Memory B cell (primary cell): Measurements from ENCODE around the gene KCNT1.
"Not testable (repeated sequence)": the region's sequence is repeated elsewhere in the genome, so short reads cannot be mapped to it uniquely, and the experiment has no call there.

ENCODE experiments used
- ATAC-seq: fragments of 150-1000 bp; cut with Tn5 transposase; 2 replicates; pipeline ENCODE4 v1.10.0; 2021; ENCODE audit warnings: low read depth, mild to moderate bottlenecking, moderate library complexity
- DNase-seq, 2 donors: peaks; one replicate each; pipeline ENCODE4 v3.0.0; 2022; ENCODE audit warnings: low spot score in 2 of 2
- H3K27ac Mint-ChIP-seq: one replicate; pipeline ENCODE4 v1.8.0; 2022; ENCODE audit warnings: mild to moderate bottlenecking, moderate library complexity, mixed read lengths
- H3K27me3 Mint-ChIP-seq: one replicate; pipeline ENCODE4 v1.8.0; 2022; ENCODE audit warnings: mixed read lengths
- H3K36me3 Mint-ChIP-seq: one replicate; pipeline ENCODE4 v1.8.0; 2022; ENCODE audit warnings: mild to moderate bottlenecking, mixed read lengths
- H3K4me1 Mint-ChIP-seq: one replicate; pipeline ENCODE4 v1.8.0; 2022; ENCODE audit warnings: mixed read lengths
- H3K4me3 Mint-ChIP-seq: one replicate; pipeline ENCODE4 v1.8.0; 2022; ENCODE audit warnings: mild to moderate bottlenecking, moderate library complexity, mixed read lengths
- H3K9me3 Mint-ChIP-seq: one replicate; pipeline ENCODE4 v1.8.0; 2022; ENCODE audit warnings: mixed read lengths

Gene KCNT1

GRCh38 chr9:135666534-135667462, 35.2 kb upstream of the KCNT1 start:
- no peak for DNase-seq
- H3K27me3 Mint-ChIP-seq = peaks cover 10% of the 10 kb centered on the region
- no peak overlapping the region for H3K4me3 Mint-ChIP-seq
- H3K27ac Mint-ChIP-seq = no peak overlapping the region
- no peak for ATAC-seq
- H3K36me3 Mint-ChIP-seq = no peaks in the 10 kb centered on the region
- H3K9me3 Mint-ChIP-seq = no peaks in the 10 kb centered on the region
- H3K4me1 Mint-ChIP-seq = no peaks in the 10 kb centered on the region

GRCh38 chr9:135667463-135668001, 34.5 kb upstream of the KCNT1 start:
- no peak for ATAC-seq

GRCh38 chr9:135669018-135669417, 33.0 kb upstream of the KCNT1 start:
- not testable (repeated sequence) for H3K36me3 Mint-ChIP-seq, H3K4me3 Mint-ChIP-seq, H3K27ac Mint-ChIP-seq, ATAC-seq, H3K9me3 Mint-ChIP-seq, H3K4me1 Mint-ChIP-seq, DNase-seq
- H3K27me3 Mint-ChIP-seq = peaks cover 11% of the 10 kb centered on the region

More at GRCh38 chr9:135667463-135668001, 34.5 kb upstream of the KCNT1 start:
- H3K4me3 Mint-ChIP-seq = no peak overlapping the region
- H3K4me1 Mint-ChIP-seq = no peaks in the 10 kb centered on the region
- H3K27me3 Mint-ChIP-seq = peaks cover 11% of the 10 kb centered on the region
- H3K36me3 Mint-ChIP-seq = no peaks in the 10 kb centered on the region
- no peaks in the 10 kb centered on the region for H3K9me3 Mint-ChIP-seq
- DNase-seq = no peak
- no peak overlapping the region for H3K27ac Mint-ChIP-seq

- H3K36me3 Mint-ChIP-seq = no peaks in the 10 kb centered on the region
- no peak for ATAC-seq
- H3K4me1 Mint-ChIP-seq = no peaks in the 10 kb centered on the region
- H3K27ac Mint-ChIP-seq = no peak overlapping the region
- no peak overlapping the region for H3K4me3 Mint-ChIP-seq
- no peaks in the 10 kb centered on the region for H3K9me3 Mint-ChIP-seq
- no peak for DNase-seq
- H3K27me3 Mint-ChIP-seq = peaks cover 7% of the 10 kb centered on the region
These were observed 32.2 kb upstream of the KCNT1 start for GRCh38 chr9:135669616-135670285.

GRCh38 chr9:135670721-135671590, 31.0 kb upstream of the KCNT1 start:
- H3K4me3 Mint-ChIP-seq = no peak overlapping the region
- ATAC-seq = no peak
- H3K27ac Mint-ChIP-seq = no peak overlapping the region
- no peaks in the 10 kb centered on the region for H3K36me3 Mint-ChIP-seq
- no peak for DNase-seq
- no peaks in the 10 kb centered on the region for H3K9me3 Mint-ChIP-seq
- H3K4me1 Mint-ChIP-seq = no peaks in the 10 kb centered on the region
- peaks cover 5% of the 10 kb centered on the region for H3K27me3 Mint-ChIP-seq

- Mint-ChIP-seq H3K36me3 (no peaks in the 10 kb centered on the region), H3K4me3 (no peak overlapping the region), H3K4me1 (no peaks in the 10 kb centered on the region), H3K9me3 (no peaks in the 10 kb centered on the region), H3K27me3 (peaks cover 5% of the 10 kb centered on the region), H3K27ac (no peak overlapping the region)
- no peak for ATAC-seq
- DNase-seq = no peak
These were observed 30.4 kb upstream of the KCNT1 start for GRCh38 chr9:135671591-135672041.

- not testable (repeated sequence) for DNase-seq, H3K27ac Mint-ChIP-seq, H3K27me3 Mint-ChIP-seq, H3K36me3 Mint-ChIP-seq, H3K9me3 Mint-ChIP-seq, ATAC-seq, H3K4me3 Mint-ChIP-seq, H3K4me1 Mint-ChIP-seq
These were observed 29.2 kb upstream of the KCNT1 start for GRCh38 chr9:135672786-135673185.

- Mint-ChIP-seq H3K36me3 (no peaks in the 10 kb centered on the region), H3K4me3 (no peak overlapping the region), H3K27ac (no peak overlapping the region), H3K4me1 (no peaks in the 10 kb centered on the region), H3K9me3 (no peaks in the 10 kb centered on the region), H3K27me3 (peaks cover 3% of the 10 kb centered on the region)
- ATAC-seq = no peak
- no peak for DNase-seq
These were observed 28.0 kb upstream of the KCNT1 start for GRCh38 chr9:135673941-135674340.

GRCh38 chr9:135674977-135675376, 27.0 kb upstream of the KCNT1 start:
- no peak for ATAC-seq
- Mint-ChIP-seq H3K27ac (no peak overlapping the region), H3K4me3 (no peak overlapping the region), H3K36me3 (no peaks in the 10 kb centered on the region), H3K9me3 (no peaks in the 10 kb centered on the region), H3K4me1 (no peaks in the 10 kb centered on the region), H3K27me3 (peaks cover 3% of the 10 kb centered on the region)
- no peak for DNase-seq

- no peak for DNase-seq
- no peak overlapping the region for H3K4me3 Mint-ChIP-seq
- ATAC-seq = no peak
- no peak overlapping the region for H3K27ac Mint-ChIP-seq
- H3K9me3 Mint-ChIP-seq = no peaks in the 10 kb centered on the region
- no peaks in the 10 kb centered on the region for H3K4me1 Mint-ChIP-seq
- peaks cover 3% of the 10 kb centered on the region for H3K27me3 Mint-ChIP-seq
- no peaks in the 10 kb centered on the region for H3K36me3 Mint-ChIP-seq
These were observed 25.1 kb upstream of the KCNT1 start for GRCh38 chr9:135676891-135677290.

- H3K27ac Mint-ChIP-seq = no peak overlapping the region
- no peaks in the 10 kb centered on the region for H3K4me1 Mint-ChIP-seq
- H3K36me3 Mint-ChIP-seq = no peaks in the 10 kb centered on the region
- H3K27me3 Mint-ChIP-seq = peaks cover 3% of the 10 kb centered on the region
- no peak overlapping the region for H3K4me3 Mint-ChIP-seq
- no peak for DNase-seq
- no peaks in the 10 kb centered on the region for H3K9me3 Mint-ChIP-seq
- no peak for ATAC-seq
These were observed 24.3 kb upstream of the KCNT1 start for GRCh38 chr9:135677641-135678168.

GRCh38 chr9:135678236-135679017, 23.6 kb upstream of the KCNT1 start:
- no peak for ATAC-seq
- H3K4me1 Mint-ChIP-seq = no peaks in the 10 kb centered on the region
- no peaks in the 10 kb centered on the region for H3K36me3 Mint-ChIP-seq
- no peaks in the 10 kb centered on the region for H3K9me3 Mint-ChIP-seq
- no peak for DNase-seq
- no peak overlapping the region for H3K27ac Mint-ChIP-seq
- H3K27me3 Mint-ChIP-seq = peaks cover 6% of the 10 kb centered on the region
- no peak overlapping the region for H3K4me3 Mint-ChIP-seq

GRCh38 chr9:135680056-135680455, 21.9 kb upstream of the KCNT1 start:
- Mint-ChIP-seq H3K4me1 (no peaks in the 10 kb centered on the region), H3K4me3 (no peak overlapping the region), H3K27me3 (peaks cover 11% of the 10 kb centered on the region), H3K27ac (no peak overlapping the region), H3K36me3 (no peaks in the 10 kb centered on the region), H3K9me3 (no peaks in the 10 kb centered on the region)
- ATAC-seq (no peak), DNase-seq (no peak)
